Transverse colon (tissue), 4 donors: ENCODE measurements around the gene SMAP2. TPM values are rescaled to one million over a fixed set of nuclear protein-coding genes. Genes with fewer than 3 reads are reported as not detected.

Experiments used
- DNase-seq: peaks from one replicate; pipeline ENCODE4 v3.0.0-alpha.2; 2019
- H3K27ac ChIP-seq, 4 donors: fragments of 200-600 bp; sonication (generic); 2 replicates each; pipeline ENCODE4 v1.5.1; 2016 to 2018; ENCODE audit warnings: inconsistent platforms in 4 of 4
- H3K27me3 ChIP-seq: fragments of 200-600 bp; sonication (generic); 2 replicates; pipeline ENCODE4 v1.5.1; 2017; ENCODE audit warnings: inconsistent platforms
- H3K36me3 ChIP-seq, 4 donors: fragments of 200-600 bp; sonication (generic); 2 replicates each; pipeline ENCODE4 v1.5.1; 2017 to 2019; ENCODE audit warnings: inconsistent platforms in 4 of 4
- H3K4me1 ChIP-seq, 4 donors: fragments of 200-600 bp; sonication (generic); 2 replicates each; pipeline ENCODE4 v1.5.1; 2017 to 2020; ENCODE audit warnings: inconsistent platforms in 4 of 4
- H3K4me3 ChIP-seq, 4 donors: fragments of 200-600 bp; sonication (generic); 1 replicate in 1 of 4; 2 replicates in 3 of 4; pipeline versions ENCODE4 v1.5.1 to v1.6.1; 2017 to 2019; ENCODE audit warnings: inconsistent platforms in 4 of 4
- H3K9me3 ChIP-seq, 2 donors: fragments of 200-600 bp; sonication (generic); 2 replicates each; pipeline ENCODE4 v1.5.1; 2017 to 2019; ENCODE audit warnings: inconsistent platforms in 2 of 2
- CTCF ChIP-seq, 5 experiments: fragments of 200-600 bp in 3 of 5; fragments of 450-650 bp in 2 of 5; sonication (generic) in 3 of 5; IDR thresholded peaks; 1 replicate in 2 of 5; 2 replicates in 3 of 5; pipeline ENCODE4 v1.5.1; 2016 to 2017; ENCODE audit warnings: antibody characterized with exemption in 5 of 5, inconsistent platforms in 3 of 5, mild to moderate bottlenecking in 2 of 5, moderate library complexity in 1 of 5
- EP300 ChIP-seq: sonication (generic); formaldehyde crosslinking; IDR thresholded peaks from one replicate; pipeline ENCODE4 v1.6.1; 2017; ENCODE audit warnings: antibody characterized with exemption, low read depth
- POLR2A ChIP-seq: fragments of 450-650 bp; IDR thresholded peaks from one replicate; pipeline ENCODE4 v1.6.1; 2016; ENCODE audit warnings: antibody characterized with exemption, mild to moderate bottlenecking, moderate library complexity
- POLR2AphosphoS5 ChIP-seq, 3 donors: sonication (generic); formaldehyde crosslinking; IDR thresholded peaks; one replicate each; pipeline ENCODE4 v1.6.1; 2016; ENCODE audit warnings: antibody characterized with exemption in 3 of 3
- WGBS, 2 donors: methylation state at CpG; one replicate each; pipeline ENCODE4 v1.1.5; 2018; ENCODE audit warnings: low coverage in 1 of 2; 5-methylcytosine and 5-hydroxymethylcytosine counted together
- in situ Hi-C, 4 donors: fragments of 200-750 bp; cut with MboI; loops; one replicate each; pipeline versions ENCODE4 v1.15.0 to v1.15.1; 2017; ENCODE audit warnings: low sequenced_read_pairs in 3 of 4, low pct_ligation_motif_present in 1 of 4, low pct_unique_long_range_greater_than_20kb in 1 of 4
- intact Hi-C: fragments of 100-400 bp; cut with DNase I; formaldehyde crosslinking; loops from one replicate; pipeline ENCODE4 v1.15.1; 2023; ENCODE audit warnings: low total_unique reads
- total RNA-seq, 4 donors: library from RNA; depleted of rRNA; stranded (reverse); fragments of >200 nt; gene quantifications; one replicate each; pipeline ENCODE4 v1.1.0, GENCODE V29; 2016

SMAP2 gene
- total RNA-seq, 4 donors from 2014 or later = 20.1 to 47.0 (median 33.8) TPM

GRCh38 chr1:40362199-40362598, 11.3 kb upstream of the SMAP2 start:
- no peak for TF ChIP-seq POLR2A
- intact Hi-C loops (no loop called here), in situ Hi-C loops (no loop called here)
- no peak overlapping the region for H3K27ac ChIP-seq
- no peak for DNase-seq
- no peaks in the 10 kb centered on the region for H3K36me3 ChIP-seq
- 76% methylated on average over 2 of the region's 2 CpGs; no CpG with 5 or more reads in 1 of the 2 donors for WGBS, 2 donors
- H3K9me3 ChIP-seq = peaks cover 8 to 17% of the 10 kb centered on the region in 2 donors
- no peaks in the 10 kb centered on the region for H3K4me1 ChIP-seq
- H3K4me3 ChIP-seq = no peak overlapping the region
- peaks cover 3% of the 10 kb centered on the region for H3K27me3 ChIP-seq

- 74 to 75% methylated on average over 2 of the region's 2 CpGs for WGBS, 2 donors
- Histone ChIP-seq H3K9me3 (peaks cover 4 to 12% of the 10 kb centered on the region in 2 donors), H3K27me3 (peaks cover 3% of the 10 kb centered on the region), H3K36me3 (no peaks in the 10 kb centered on the region), H3K4me3 (no peak overlapping the region), H3K4me1 (no peaks in the 10 kb centered on the region), H3K27ac (no peak overlapping the region)
- no peak for DNase-seq
- no peak for TF ChIP-seq CTCF (IDR thresholded peaks at IDR 0.05)
- TF ChIP-seq EP300 = no peak
- no peak for TF ChIP-seq POLR2A
- TF ChIP-seq POLR2AphosphoS5 (IDR thresholded peaks at IDR 0.05) = no peak
- intact Hi-C loops (no loop called here), in situ Hi-C loops (no loop called here)
These were observed 10.8 kb upstream of the SMAP2 start for GRCh38 chr1:40362699-40363098.

- in situ Hi-C loops (no loop called here), intact Hi-C loops (no loop called here)
- TF ChIP-seq POLR2A (no peak), CTCF (IDR thresholded peaks at IDR 0.05) (no peak), EP300 (no peak), POLR2AphosphoS5 (IDR thresholded peaks at IDR 0.05) (no peak)
- no peaks in the 10 kb centered on the region for H3K36me3 ChIP-seq
- 29 to 53% methylated on average over 1 to 2 of the region's 2 CpGs for WGBS, 2 donors
- peaks cover 0 to 4% of the 10 kb centered on the region in 2 donors for H3K9me3 ChIP-seq
- H3K27me3 ChIP-seq = peaks cover 3% of the 10 kb centered on the region
- H3K4me3 ChIP-seq = no peak overlapping the region
- DNase-seq = no peak
- H3K27ac ChIP-seq = no peak overlapping the region
- no peaks in the 10 kb centered on the region for H3K4me1 ChIP-seq
These were observed 9.8 kb upstream of the SMAP2 start for GRCh38 chr1:40363721-40364120.

- peaks cover 3 to 16% (median 4%) of the 10 kb centered on the region in 4 donors for H3K4me1 ChIP-seq
- no peaks in the 10 kb centered on the region for H3K27me3 ChIP-seq
- DNase-seq = no peak
- H3K27ac ChIP-seq = no peak overlapping the region
- in situ Hi-C loops (no loop called here), intact Hi-C loops (no loop called here)
- H3K9me3 ChIP-seq = no peaks in the 10 kb centered on the region
- H3K4me3 ChIP-seq = no peak overlapping the region
- no peaks in the 10 kb centered on the region for H3K36me3 ChIP-seq
- WGBS, 2 donors = 60 to 65% methylated on average over 4 of the region's 4 CpGs
- no peak for TF ChIP-seq POLR2AphosphoS5 (IDR thresholded peaks at IDR 0.05)
- TF ChIP-seq POLR2A = no peak
- no peak for TF ChIP-seq CTCF (IDR thresholded peaks at IDR 0.05)
- no peak for TF ChIP-seq EP300
These were observed 1.7 kb upstream of the SMAP2 start for GRCh38 chr1:40371707-40372258.
